ENCODE measurements around the gene SUPT3H.

- TF ChIP-seq CTCF (IDR thresholded peaks at IDR 0.05; ENCODE audit: control extremely low read depth in 1 of 3, insufficient read depth in 1 of 3, low read depth in 1 of 3, low read length in 3 of 3) (no peak), CEBPB (IDR thresholded peaks at IDR 0.05; ENCODE audit: low read depth, low read length) (no peak), MAFK (IDR thresholded peaks at IDR 0.05; ENCODE audit: low read depth, low read length) (no peak), JUN (IDR thresholded peaks at IDR 0.05; ENCODE audit: low read depth, low read length) (no peak), EZH2 (IDR thresholded peaks at IDR 0.05; ENCODE audit: low read depth, low read length, severe bottlenecking) (no peak), POLR2AphosphoS5 (IDR thresholded peaks at IDR 0.05; ENCODE audit: low read depth, low read length) (no peak), POLR2A (IDR thresholded peaks at IDR 0.05; ENCODE audit: control extremely low read depth in 1 of 2, low read depth in 2 of 2, low read length in 2 of 2) (no peak), TAF1 (IDR thresholded peaks at IDR 0.05; ENCODE audit: low read depth, low read length) (no peak), PHF8 (conservative IDR thresholded peaks at IDR 0.05; ENCODE audit: low read depth, low read length) (no peak), RFX5 (IDR thresholded peaks at IDR 0.05; ENCODE audit: borderline replicate concordance, low read depth, low read length) (no peak), JUND (IDR thresholded peaks at IDR 0.05; ENCODE audit: low read length) (no peak), SUZ12 (IDR thresholded peaks at IDR 0.05; ENCODE audit: low read length) (no peak), CREB1 (IDR thresholded peaks at IDR 0.05) (no peak)
Observed at GRCh38 chr6:45416700-45417099, 39.0 kb upstream of the SUPT3H start.
